T-helper 17 cell (primary cell): ENCODE results near the gene ATG12. TPM values are rescaled to one million over a fixed set of nuclear protein-coding genes. Genes with fewer than 3 reads are reported as not detected.
"Not testable (repeated sequence)": the region's sequence is repeated elsewhere in the genome, so short reads cannot be mapped to it uniquely, and the experiment has no call there.

ENCODE experiments used
- ATAC-seq: fragments of 150-1000 bp; cut with Tn5 transposase; 2 replicates; pipeline ENCODE4 v1.10.0; 2021; ENCODE audit warnings: mild to moderate bottlenecking, moderate library complexity
- DNase-seq, 3 donors: peaks; one replicate each; pipeline versions ENCODE4 v3.0.0 to v3.0.0-alpha.2; 2020 to 2021
- H3K9me3 ChIP-seq: one replicate; pipeline ENCODE4 v1.7.0; 2013; ENCODE audit warnings: low read length, mild to moderate bottlenecking; ENCODE audit not compliant: control insufficient read depth, poor library complexity, severe bottlenecking
- H3K27ac Mint-ChIP-seq: one replicate; pipeline ENCODE4 v1.8.0; 2022; ENCODE audit warnings: mild to moderate bottlenecking, moderate library complexity, mixed read lengths
- H3K27me3 Mint-ChIP-seq: one replicate; pipeline ENCODE4 v1.8.0; 2022; ENCODE audit warnings: mixed read lengths
- H3K36me3 Mint-ChIP-seq: one replicate; pipeline ENCODE4 v1.8.0; 2022; ENCODE audit warnings: low read depth, mixed read lengths
- H3K4me1 Mint-ChIP-seq: one replicate; pipeline ENCODE4 v1.8.0; 2022; ENCODE audit warnings: mild to moderate bottlenecking, mixed read lengths
- H3K4me3 Mint-ChIP-seq: one replicate; pipeline ENCODE4 v1.8.0; 2022; ENCODE audit warnings: mild to moderate bottlenecking, moderate library complexity, mixed read lengths
- total RNA-seq, 4 donors: library from RNA in 2 of 4; stranded (reverse) in 2 of 4; gene quantifications; one replicate each; pipeline ENCODE4 v1.2.3 and lab custom pipeline; 2022 to 2026

Gene ATG12
- total RNA-seq, 2 donors from 2014 or later, result 58.0 to 64.2 TPM

DNA sequence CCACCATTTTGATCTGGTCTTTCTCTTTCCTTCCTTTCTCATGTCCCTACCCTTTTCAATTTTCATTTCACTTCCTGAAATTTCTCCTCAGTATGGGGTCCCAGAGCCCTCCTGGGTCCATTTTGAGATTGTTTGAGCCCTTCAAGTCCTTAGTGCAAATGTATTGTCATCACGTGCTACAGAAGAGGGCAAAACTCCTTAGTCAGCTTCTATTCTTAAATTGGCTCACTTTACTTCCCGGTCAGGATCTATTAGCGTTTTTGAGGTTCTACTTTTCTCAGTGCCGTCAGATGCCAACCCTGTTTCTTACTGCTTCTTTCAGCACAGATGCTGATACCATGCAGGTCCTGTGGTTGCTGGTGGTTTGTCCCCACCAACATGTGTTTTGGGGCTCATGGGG is 5.9 kb downstream of the ATG12 start:
- DNase-seq (no peak), ATAC-seq (no peak)
- Mint-ChIP-seq H3K4me3 (no peak overlapping the region), H3K36me3 (peaks cover 7% of the 10 kb centered on the region), H3K4me1 (peaks cover 25% of the 10 kb centered on the region), H3K27me3 (no peaks in the 10 kb centered on the region), H3K27ac (peak overlapping the region; percentile 45)
- no peaks in the 10 kb centered on the region for H3K9me3 ChIP-seq

DNA sequence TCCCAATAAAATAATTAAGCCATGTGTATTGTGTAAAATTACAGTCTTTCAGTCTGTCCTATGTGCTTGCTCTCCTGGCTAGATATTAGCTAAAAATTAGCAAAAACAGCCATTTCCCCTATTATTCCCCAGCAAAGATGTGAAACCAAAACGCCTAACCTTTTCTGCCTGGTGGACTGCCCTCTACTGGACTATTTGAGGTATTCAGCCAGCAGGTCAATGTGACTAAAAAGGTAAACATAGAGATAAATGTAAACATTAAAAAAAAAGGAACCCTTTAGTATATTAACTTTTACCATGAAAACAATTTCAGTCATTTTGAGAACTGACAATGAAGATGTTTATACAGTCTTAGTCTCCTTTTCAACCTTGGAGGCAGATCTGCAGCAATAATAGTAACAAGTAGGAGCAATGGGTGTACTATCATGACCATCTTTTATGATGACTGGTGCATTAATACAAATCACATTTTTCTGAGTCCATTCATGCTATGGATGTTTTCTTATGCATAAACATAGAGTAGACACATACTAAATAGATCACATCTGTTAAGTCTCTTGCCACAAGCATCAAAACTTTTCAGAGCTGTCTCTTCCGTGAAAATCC is 10.1 kb downstream of the ATG12 start:
- peaks cover 11% of the 10 kb centered on the region for H3K4me1 Mint-ChIP-seq
- ATAC-seq, result peak; percentile 73

DNA sequence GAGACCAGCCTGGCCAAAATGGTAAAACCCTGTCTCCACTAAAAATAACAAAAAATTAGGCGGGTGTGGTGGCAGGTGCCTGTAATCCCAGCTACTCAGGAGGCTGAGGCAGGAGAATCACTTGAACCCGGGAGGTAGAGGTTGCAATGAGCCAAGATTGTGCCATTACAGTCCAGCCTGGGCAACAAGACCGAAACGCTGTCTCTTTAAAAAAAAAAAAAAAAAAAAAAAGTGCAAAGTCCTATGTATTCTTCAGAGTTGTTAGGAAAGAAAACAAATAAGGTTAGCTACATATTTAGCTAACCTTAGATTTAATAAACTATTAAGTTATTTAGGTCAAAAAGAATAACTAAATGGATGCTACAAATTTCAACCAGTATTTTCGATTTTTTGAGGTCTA is 11.5 kb downstream of the ATG12 start:
- ATAC-seq (no peak), DNase-seq (no peak)
- H3K9me3 ChIP-seq, result no peaks in the 10 kb centered on the region
- H3K4me1 Mint-ChIP-seq, result peaks cover 6% of the 10 kb centered on the region
- no peak overlapping the region for H3K4me3 Mint-ChIP-seq
- H3K27ac Mint-ChIP-seq, result no peak overlapping the region
- no peaks in the 10 kb centered on the region for H3K27me3 Mint-ChIP-seq
- H3K36me3 Mint-ChIP-seq, result peaks cover 5% of the 10 kb centered on the region

More for the DNA sequence above, 10.1 kb downstream of the ATG12 start:
- no peak overlapping the region for H3K4me3 Mint-ChIP-seq
- no peaks in the 10 kb centered on the region for H3K27me3 Mint-ChIP-seq
- H3K27ac Mint-ChIP-seq, result peak overlapping the region; percentile 41
- H3K36me3 Mint-ChIP-seq, result peaks cover 10% of the 10 kb centered on the region
- no peak for DNase-seq
- H3K9me3 ChIP-seq, result no peaks in the 10 kb centered on the region

DNA sequence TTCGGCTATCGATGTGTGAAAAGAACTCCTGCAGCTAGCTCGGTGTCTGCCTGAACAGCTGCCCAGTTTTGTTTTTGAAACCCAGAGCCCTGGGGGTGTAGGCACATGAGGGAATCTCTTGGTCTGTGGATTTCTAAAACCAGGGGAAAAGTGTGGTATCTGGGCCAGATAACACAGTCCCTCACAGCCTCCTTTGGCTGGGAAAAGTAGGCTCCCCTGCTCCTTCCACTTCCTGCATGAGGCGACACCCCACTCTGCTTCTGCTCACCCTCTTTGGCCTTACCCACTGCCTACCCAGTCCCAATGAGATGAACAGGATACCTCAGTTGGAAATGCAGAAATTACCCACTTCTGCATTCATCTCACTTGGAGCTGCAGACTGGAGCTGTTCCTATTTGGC is 15.4 kb downstream of the ATG12 start:
- H3K27ac Mint-ChIP-seq, result no peak overlapping the region
- no peak for ATAC-seq
- H3K9me3 ChIP-seq, result no peaks in the 10 kb centered on the region
- no peak for DNase-seq
- H3K4me3 Mint-ChIP-seq, result no peak overlapping the region
- H3K4me1 Mint-ChIP-seq, result no peaks in the 10 kb centered on the region
- no peaks in the 10 kb centered on the region for H3K27me3 Mint-ChIP-seq
- peaks cover 2% of the 10 kb centered on the region for H3K36me3 Mint-ChIP-seq

DNA sequence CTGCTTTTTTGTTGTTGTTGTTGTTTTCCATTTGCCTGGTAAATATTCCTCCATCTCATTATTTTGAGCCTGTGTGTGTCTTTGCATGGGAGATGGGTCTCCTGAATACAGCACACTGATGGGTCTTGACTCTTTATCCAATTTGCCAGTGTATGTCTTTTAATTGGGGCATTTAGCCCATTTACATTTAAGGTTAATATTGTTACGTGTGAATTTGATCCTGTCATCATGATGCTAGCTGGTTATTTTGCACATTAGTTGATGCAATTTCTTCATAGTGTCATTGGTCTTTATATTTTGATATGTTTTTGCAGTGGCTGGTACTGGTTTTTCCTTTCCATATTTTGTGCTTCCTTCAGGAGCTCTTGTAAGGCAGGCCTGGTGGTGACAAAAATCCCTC is 16.4 kb downstream of the ATG12 start:
- H3K27me3 Mint-ChIP-seq, H3K36me3 Mint-ChIP-seq, H3K4me3 Mint-ChIP-seq, H3K27ac Mint-ChIP-seq, H3K9me3 ChIP-seq, DNase-seq, ATAC-seq, H3K4me1 Mint-ChIP-seq: not testable (repeated sequence)

DNA sequence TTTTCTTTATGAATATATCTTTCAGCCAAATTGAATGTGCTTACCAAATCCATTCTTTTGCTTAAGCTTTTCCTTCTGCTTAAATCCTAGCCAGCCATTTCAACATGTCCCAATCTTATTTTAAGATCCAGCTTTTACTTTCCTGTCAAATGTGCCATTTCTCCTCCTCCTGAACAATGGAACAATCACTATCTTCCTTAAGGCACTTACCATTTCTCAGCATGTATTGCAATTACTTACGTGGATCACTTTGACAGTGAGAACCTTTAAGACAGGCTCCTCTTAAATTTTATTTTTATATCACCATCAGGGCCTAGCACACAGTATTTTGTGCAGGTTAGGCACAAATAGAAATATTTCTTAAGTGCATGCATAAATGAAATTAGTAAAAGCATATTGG is 20.5 kb downstream of the ATG12 start:
- no peak for ATAC-seq
- peaks cover 37% of the 10 kb centered on the region for H3K27me3 Mint-ChIP-seq
- H3K4me1 Mint-ChIP-seq, result peaks cover 8% of the 10 kb centered on the region
- H3K9me3 ChIP-seq, result no peaks in the 10 kb centered on the region
- no peak overlapping the region for H3K4me3 Mint-ChIP-seq
- no peaks in the 10 kb centered on the region for H3K36me3 Mint-ChIP-seq
- H3K27ac Mint-ChIP-seq, result no peak overlapping the region
- no peak for DNase-seq

DNA sequence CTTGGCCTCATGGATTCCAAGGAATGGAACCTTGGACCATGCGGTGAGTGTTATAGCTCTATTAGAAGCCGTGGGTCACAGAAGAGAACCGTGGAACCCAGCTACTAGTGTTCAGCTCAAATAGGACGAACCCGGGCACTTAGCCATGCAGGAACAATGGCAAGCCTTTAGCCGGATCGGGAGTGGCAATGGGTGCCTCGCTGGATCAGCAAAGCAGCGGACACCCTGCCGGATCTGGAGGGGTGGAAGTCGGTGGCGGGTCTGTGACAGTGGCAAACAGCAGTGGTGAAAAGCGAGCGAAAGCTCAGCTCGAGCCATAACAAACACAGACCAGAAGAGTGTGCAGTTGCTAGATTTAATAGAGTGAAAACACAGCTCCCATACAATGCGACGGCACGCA is 22.5 kb downstream of the ATG12 start:
- peaks cover 57% of the 10 kb centered on the region for H3K27me3 Mint-ChIP-seq
- H3K9me3 ChIP-seq, result no peaks in the 10 kb centered on the region
- DNase-seq, result no peak
- H3K36me3 Mint-ChIP-seq, result peaks cover 3% of the 10 kb centered on the region
- peaks cover 15% of the 10 kb centered on the region for H3K4me1 Mint-ChIP-seq
- ATAC-seq, result no peak
- H3K4me3 Mint-ChIP-seq, result no peak overlapping the region
- H3K27ac Mint-ChIP-seq, result no peak overlapping the region

DNA sequence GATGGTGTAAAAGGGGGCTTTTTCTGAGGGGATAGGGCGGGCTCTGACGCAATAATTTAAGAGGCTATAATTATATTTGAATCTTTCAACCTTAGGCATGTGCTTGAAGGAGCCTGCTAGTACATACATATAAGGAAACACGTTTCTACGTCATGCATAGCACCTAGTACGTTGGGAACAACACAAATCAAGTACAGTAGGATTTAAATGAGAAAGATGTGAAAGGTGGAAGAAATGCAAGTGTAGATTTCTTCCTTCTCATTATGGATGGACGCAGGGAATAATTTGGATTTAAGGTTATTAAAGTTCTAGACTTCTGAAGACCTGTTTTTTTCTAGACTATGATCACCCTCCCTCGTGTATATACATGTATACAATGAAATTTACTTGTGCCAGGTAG is 24.0 kb downstream of the ATG12 start:
- ATAC-seq, result no peak
- H3K4me1 Mint-ChIP-seq, result peaks cover 15% of the 10 kb centered on the region
- peaks cover 3% of the 10 kb centered on the region for H3K36me3 Mint-ChIP-seq
- no peak for DNase-seq
- no peaks in the 10 kb centered on the region for H3K9me3 ChIP-seq
- H3K4me3 Mint-ChIP-seq, result peak overlapping the region; percentile 34
- H3K27ac Mint-ChIP-seq, result no peak overlapping the region
- peaks cover 71% of the 10 kb centered on the region for H3K27me3 Mint-ChIP-seq

DNA sequence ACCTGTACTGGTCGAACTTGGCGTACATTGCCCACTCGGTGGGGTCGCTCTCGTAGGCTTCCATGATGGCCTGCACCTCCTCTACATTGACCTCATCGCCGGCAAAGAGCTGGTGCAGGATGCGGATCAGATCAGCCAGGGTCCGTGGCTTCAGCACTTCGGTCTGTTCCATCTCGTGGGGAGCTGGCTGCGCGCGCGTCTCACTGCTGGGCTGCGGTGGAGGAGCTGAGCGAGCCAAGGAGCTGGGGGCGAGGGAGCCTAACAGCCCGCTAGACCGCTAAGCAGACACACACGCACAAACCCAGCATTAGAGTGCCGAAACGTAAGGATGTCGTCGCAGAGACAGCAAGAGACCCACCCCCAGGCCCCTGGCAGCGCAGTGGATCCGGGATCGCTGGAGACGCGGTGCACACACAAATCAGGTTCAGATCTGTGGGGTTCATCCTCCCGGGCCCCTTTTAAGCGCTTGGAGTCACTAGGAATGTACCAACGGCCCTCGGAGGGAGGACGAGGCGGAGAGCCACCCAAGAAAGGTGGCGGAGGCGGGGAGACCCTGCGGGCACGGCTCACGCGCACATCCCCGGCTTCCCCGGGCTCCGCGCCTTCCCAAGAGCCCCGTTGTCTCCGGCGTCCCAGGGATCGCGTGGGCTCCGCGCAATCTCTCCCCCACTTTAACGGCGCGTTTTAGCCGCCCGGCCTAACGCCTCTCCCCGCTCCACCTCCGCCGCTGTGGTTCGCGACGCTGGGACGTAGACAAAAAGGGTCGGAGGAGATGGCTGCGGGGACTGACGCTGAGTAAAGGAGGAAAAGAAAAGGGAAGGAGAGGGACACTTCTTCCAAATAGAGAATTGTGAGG is 24.9 kb downstream of the ATG12 start, which contains the start of gene CDO1:
Gene CDO1, minus strand, starts transcription at position 434 of the 856 bp plus-strand sequence. Its CDS starts 262 bp downstream, at position 172.
- peak within 1 kb of the TSS; percentile 83 for H3K4me3 Mint-ChIP-seq
- DNase-seq (no peak), ATAC-seq (peak; percentile 62)
- no peaks in the 10 kb centered on the region for H3K9me3 ChIP-seq
- H3K27me3 Mint-ChIP-seq, result peaks cover 78% of the 10 kb centered on the region
- H3K4me1 Mint-ChIP-seq, result peaks cover 15% of the 10 kb centered on the region
- H3K36me3 Mint-ChIP-seq, result peaks cover 3% of the 10 kb centered on the region
- no peak within 1 kb of the TSS for H3K27ac Mint-ChIP-seq

DNA sequence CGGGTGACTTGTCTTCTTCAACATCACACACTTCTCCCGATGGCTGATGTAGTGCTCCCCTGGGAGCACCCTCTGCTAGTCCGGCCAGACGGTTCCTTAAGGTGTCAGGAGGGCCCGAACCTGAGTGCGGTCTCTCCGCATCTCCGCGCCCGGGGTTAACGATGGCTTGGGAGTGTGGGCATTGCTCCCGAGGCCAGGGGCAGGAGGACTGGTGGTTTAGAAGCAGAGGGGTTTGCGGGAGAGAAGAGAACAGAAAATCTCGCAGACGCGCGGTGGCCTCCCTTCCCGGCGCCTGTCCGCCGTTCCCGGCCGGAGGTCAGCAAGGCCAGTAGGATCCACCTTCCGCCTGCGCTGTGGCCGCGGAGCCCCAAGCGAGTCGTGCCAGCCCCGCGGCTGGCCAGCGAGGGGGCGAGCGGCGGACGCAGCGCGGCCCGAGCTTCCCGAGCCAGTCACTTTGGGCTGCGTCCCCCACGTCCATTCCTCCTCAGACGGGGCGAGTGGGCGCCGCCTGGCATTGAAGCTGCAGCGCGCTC is 25.6 kb downstream of the ATG12 start:
- H3K36me3 Mint-ChIP-seq, result peaks cover 3% of the 10 kb centered on the region
- peaks cover 15% of the 10 kb centered on the region for H3K4me1 Mint-ChIP-seq
- H3K27ac Mint-ChIP-seq, result no peak overlapping the region
- H3K9me3 ChIP-seq, result no peaks in the 10 kb centered on the region
- ATAC-seq (peak; percentile 32), DNase-seq (no peak)
- peaks cover 85% of the 10 kb centered on the region for H3K27me3 Mint-ChIP-seq
- H3K4me3 Mint-ChIP-seq, result peak overlapping the region; percentile 83

DNA sequence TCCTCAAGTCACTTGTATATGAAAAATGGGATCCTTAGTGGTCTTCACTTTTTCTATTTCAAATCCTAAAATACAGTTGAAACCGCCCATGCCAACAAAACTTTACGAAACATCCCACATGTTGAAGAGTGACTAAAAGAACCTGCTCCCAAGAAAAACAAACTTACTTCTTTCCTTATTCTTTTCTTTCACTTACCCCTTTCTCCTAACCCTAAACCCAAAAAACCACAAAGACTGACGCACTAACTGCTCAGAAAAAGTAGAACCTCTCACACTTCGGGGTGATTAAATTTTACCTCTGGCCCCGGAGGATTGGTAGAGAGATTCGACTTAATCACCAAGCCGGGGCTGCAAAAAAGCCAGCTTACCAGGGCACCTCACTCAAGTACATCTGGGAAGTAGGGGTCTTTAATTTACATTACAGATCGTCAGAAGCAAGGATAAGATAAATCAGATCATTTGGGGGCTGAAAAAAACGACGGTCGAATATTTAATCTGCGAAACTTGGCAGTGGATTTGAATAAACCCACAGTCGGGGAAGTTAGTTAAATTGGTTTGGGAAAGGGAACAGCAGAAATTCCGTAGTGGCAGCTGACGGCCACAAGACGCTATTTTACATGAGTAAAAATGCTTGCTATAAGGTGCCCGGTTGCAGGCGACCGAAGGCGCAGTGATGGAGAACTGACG is 26.2 kb downstream of the ATG12 start:
- DNase-seq, result no peak
- no peak for ATAC-seq
- Mint-ChIP-seq H3K27me3 (peaks cover 81% of the 10 kb centered on the region), H3K27ac (no peak overlapping the region), H3K4me1 (peaks cover 15% of the 10 kb centered on the region), H3K4me3 (peak overlapping the region; percentile 53), H3K36me3 (peaks cover 3% of the 10 kb centered on the region)
- H3K9me3 ChIP-seq, result no peaks in the 10 kb centered on the region

DNA sequence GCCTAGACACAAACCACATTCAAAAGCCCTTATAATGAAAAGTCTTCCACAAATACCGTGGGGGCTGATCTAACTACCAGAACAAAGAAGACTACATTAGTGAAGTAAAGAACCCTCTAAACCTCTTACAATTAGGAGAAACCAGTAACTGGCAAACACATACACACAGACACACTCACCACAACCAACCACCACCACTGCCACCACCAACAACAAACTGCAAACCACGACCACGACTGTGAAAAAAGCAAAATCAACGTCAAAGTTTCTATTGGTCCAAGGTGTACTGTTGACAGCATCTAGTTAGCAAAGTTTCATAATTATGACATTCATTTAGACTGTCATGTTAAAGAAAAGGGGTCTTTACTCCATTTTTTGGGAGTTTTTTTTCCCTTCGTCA is 27.6 kb downstream of the ATG12 start:
- Mint-ChIP-seq H3K36me3 (peaks cover 3% of the 10 kb centered on the region), H3K27me3 (peaks cover 73% of the 10 kb centered on the region), H3K4me3 (no peak overlapping the region), H3K27ac (no peak overlapping the region), H3K4me1 (peaks cover 15% of the 10 kb centered on the region)
- DNase-seq, result no peak
- no peak for ATAC-seq
- no peaks in the 10 kb centered on the region for H3K9me3 ChIP-seq

DNA sequence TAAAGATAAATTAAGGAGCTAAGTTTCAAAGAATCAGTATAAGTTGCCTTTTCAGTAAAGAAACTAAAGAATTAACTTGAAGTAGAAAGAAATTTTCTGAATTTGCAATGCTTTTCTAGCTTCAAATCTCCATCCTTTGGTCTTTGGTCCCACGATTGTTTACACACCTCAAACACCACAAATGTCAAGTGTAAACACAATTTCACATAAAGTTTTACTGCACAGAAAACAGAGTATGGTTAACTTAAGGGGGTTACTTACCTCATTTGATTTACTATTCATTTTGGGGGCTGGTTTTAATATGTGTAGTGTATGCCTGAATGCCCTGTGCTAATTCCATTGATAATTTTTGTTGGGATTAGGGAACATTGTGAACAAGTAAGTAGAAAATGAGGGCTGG is 29.0 kb downstream of the ATG12 start:
- Mint-ChIP-seq H3K27me3 (peaks cover 62% of the 10 kb centered on the region), H3K36me3 (peaks cover 3% of the 10 kb centered on the region), H3K27ac (no peak overlapping the region), H3K4me1 (peaks cover 15% of the 10 kb centered on the region), H3K4me3 (no peak overlapping the region)
- no peaks in the 10 kb centered on the region for H3K9me3 ChIP-seq
- DNase-seq, result no peak
- ATAC-seq, result no peak
